WTC11 (cell line): ENCODE data around the gene CIT. TPM values are rescaled to one million over a fixed set of nuclear protein-coding genes. Genes with fewer than 3 reads are reported as not detected.

Experiments
- ATAC-seq: fragments of 200-7000 bp; cut with Tn5 transposase; 2 replicates; pipeline ENCODE4 v1.10.0; 2021; ENCODE audit warnings: mild to moderate bottlenecking, moderate library complexity
- CTCF ChIA-PET: fragments of 300-600 bp; sonication (Branson Sonifier 250); formaldehyde crosslinking; loops from one replicate; lab custom pipeline; 2021; ENCODE audit warnings: antibody characterized with exemption; lab: Charles Lee
- POLR2A ChIA-PET: fragments of 350-600 bp; sonication (Branson Sonifier 250); formaldehyde crosslinking; loops from one replicate; lab custom pipeline; 2021; ENCODE audit warnings: antibody characterized with exemption; lab: Charles Lee
- DNase-seq: peaks from one replicate; pipeline ENCODE4 v3.0.0; 2021; ENCODE audit warnings: low spot score
- H3K27ac Mint-ChIP-seq: 2 replicates; pipeline ENCODE4 v1.8.0; 2021; ENCODE audit warnings: mixed read lengths
- H3K27me3 Mint-ChIP-seq: 2 replicates; pipeline ENCODE4 v1.8.0; 2021; ENCODE audit warnings: low read depth, mild to moderate bottlenecking, moderate library complexity, mixed read lengths
- H3K36me3 Mint-ChIP-seq: 2 replicates; pipeline ENCODE4 v1.8.0; 2021; ENCODE audit warnings: mixed read lengths
- H3K4me1 Mint-ChIP-seq: 2 replicates; pipeline ENCODE4 v1.8.0; 2022; ENCODE audit warnings: mixed read lengths
- H3K4me3 Mint-ChIP-seq: 2 replicates; pipeline ENCODE4 v1.8.0; 2021; ENCODE audit warnings: mild to moderate bottlenecking, moderate library complexity, mixed read lengths
- H3K9me3 Mint-ChIP-seq: 2 replicates; pipeline ENCODE4 v1.8.0; 2021; ENCODE audit warnings: mixed read lengths
- ARID4B ChIP-seq: sonication (generic); formaldehyde crosslinking; IDR thresholded peaks from 2 replicates; pipeline ENCODE4 v1.8.0; 2023; ENCODE audit warnings: missing genetic modification reagents, mild to moderate bottlenecking, borderline replicate concordance
- CBFB ChIP-seq: sonication (generic); formaldehyde crosslinking; IDR thresholded peaks from 2 replicates; pipeline ENCODE4 v1.8.1; 2022; ENCODE audit warnings: mild to moderate bottlenecking, low read depth, missing genetic modification reagents
- E2F1 ChIP-seq: sonication (generic); formaldehyde crosslinking; IDR thresholded peaks from 2 replicates; pipeline ENCODE4 v1.8.0; 2022; ENCODE audit warnings: mild to moderate bottlenecking, missing genetic modification reagents
- FOXK1 ChIP-seq: sonication (generic); formaldehyde crosslinking; IDR thresholded peaks from 2 replicates; pipeline ENCODE4 v1.8.0; 2022; ENCODE audit warnings: mild to moderate bottlenecking, moderate library complexity, missing genetic modification reagents
- HMGXB4 ChIP-seq: sonication (generic); formaldehyde crosslinking; IDR thresholded peaks from 2 replicates; pipeline ENCODE4 v1.8.1; 2023; ENCODE audit warnings: mild to moderate bottlenecking, moderate library complexity, missing genetic modification reagents
- MLX ChIP-seq: sonication (generic); formaldehyde crosslinking; IDR thresholded peaks from 2 replicates; pipeline ENCODE4 v1.8.1; 2023; ENCODE audit warnings: mild to moderate bottlenecking, missing genetic modification reagents, moderate library complexity
- MXD4 ChIP-seq: fragments of 250-450 bp; sonication (Bioruptor Pico); IDR thresholded peaks from 2 replicates; pipeline ENCODE4 v1.8.0; 2021; ENCODE audit warnings: mild to moderate bottlenecking, moderate library complexity, borderline replicate concordance
- NR2C2 ChIP-seq: sonication (generic); formaldehyde crosslinking; IDR thresholded peaks from 2 replicates; pipeline ENCODE4 v1.8.0; 2022; ENCODE audit warnings: mild to moderate bottlenecking, missing genetic modification reagents
- OVOL2 ChIP-seq: fragments of 250-450 bp; sonication (Bioruptor Pico); IDR thresholded peaks from 2 replicates; pipeline ENCODE4 v1.9.0; 2021; ENCODE audit warnings: mild to moderate bottlenecking, borderline replicate concordance
- PREB ChIP-seq: sonication (generic); formaldehyde crosslinking; IDR thresholded peaks from 2 replicates; pipeline ENCODE4 v1.8.1; 2022; ENCODE audit warnings: mild to moderate bottlenecking, missing genetic modification reagents, moderate library complexity, borderline replicate concordance
- PRRX2 ChIP-seq: fragments of 250-450 bp; sonication (Bioruptor Pico); IDR thresholded peaks from 2 replicates; pipeline ENCODE4 v1.8.0; 2021; ENCODE audit warnings: mild to moderate bottlenecking
- RELA ChIP-seq: sonication (generic); formaldehyde crosslinking; IDR thresholded peaks from 2 replicates; pipeline ENCODE4 v1.8.1; 2022; ENCODE audit warnings: missing genetic modification reagents, mild to moderate bottlenecking, borderline replicate concordance
- STAT6 ChIP-seq: sonication (generic); formaldehyde crosslinking; conservative IDR thresholded peaks from 2 replicates; pipeline ENCODE4 v1.8.1; 2023; ENCODE audit warnings: mild to moderate bottlenecking, low read depth, missing genetic modification reagents, moderate library complexity
- TCF7 ChIP-seq: sonication (generic); formaldehyde crosslinking; IDR thresholded peaks from 2 replicates; pipeline ENCODE4 v1.8.0; 2022; ENCODE audit warnings: mild to moderate bottlenecking, low read depth, missing genetic modification reagents, moderate library complexity
- TEAD1 ChIP-seq: sonication (generic); formaldehyde crosslinking; IDR thresholded peaks from 2 replicates; pipeline ENCODE4 v1.8.0; 2022; ENCODE audit warnings: mild to moderate bottlenecking, missing genetic modification reagents
- ZNF121 ChIP-seq: sonication (generic); formaldehyde crosslinking; IDR thresholded peaks from 2 replicates; pipeline ENCODE4 v1.8.0; 2023; ENCODE audit warnings: missing genetic modification reagents
- total RNA-seq: library from RNA; stranded (reverse); gene quantifications from 3 replicates; pipeline ENCODE4 v1.2.3, GENCODE V29; 2021

Gene CIT
- total RNA-seq, 1 experiment from 2014 or later: 65.4 TPM

GRCh38 chr12:119817546-119818343 lies 59.4 kb downstream of the CIT start (continued):
- no peak for TF ChIP-seq ARID4B (CRISPR knock-in tag)

- no peak overlapping the region for H3K27ac Mint-ChIP-seq
- ChIA-PET CTCF (no interaction called here), POLR2A (no interaction called here)
- peaks cover 42% of the 10 kb centered on the region for H3K36me3 Mint-ChIP-seq
- no peak overlapping the region for H3K4me3 Mint-ChIP-seq
- DNase-seq: no peak
- no peaks in the 10 kb centered on the region for H3K27me3 Mint-ChIP-seq
- no peak for ATAC-seq
- no peak for TF ChIP-seq NR2C2 (CRISPR knock-in tag)
- no peak for TF ChIP-seq TCF7 (CRISPR knock-in tag)
- no peak for TF ChIP-seq MXD4 (CRISPR knock-in tag)
- TF ChIP-seq TEAD1 (CRISPR knock-in tag): no peak
- TF ChIP-seq OVOL2: no peak
- TF ChIP-seq E2F1: no peak
- no peak for TF ChIP-seq ZNF121 (CRISPR knock-in tag)
- H3K9me3 Mint-ChIP-seq: peaks cover 24% of the 10 kb centered on the region
- H3K4me1 Mint-ChIP-seq: peaks cover 13% of the 10 kb centered on the region
Measured at GRCh38 chr12:119809023-119809422, 68.1 kb downstream of the CIT start.

- peaks cover 24% of the 10 kb centered on the region for H3K9me3 Mint-ChIP-seq
- H3K27ac Mint-ChIP-seq: no peak overlapping the region
- POLR2A ChIA-PET: no interaction called here
- peaks cover 18% of the 10 kb centered on the region for H3K4me1 Mint-ChIP-seq
- CTCF ChIA-PET: no interaction called here
- no peak overlapping the region for H3K4me3 Mint-ChIP-seq
- no peaks in the 10 kb centered on the region for H3K27me3 Mint-ChIP-seq
- TF ChIP-seq PRRX2 (CRISPR knock-in tag): no peak
- TF ChIP-seq TEAD1 (CRISPR knock-in tag): no peak
- no peak for TF ChIP-seq RELA (CRISPR knock-in tag)
- TF ChIP-seq CBFB (CRISPR knock-in tag): no peak
- no peak for TF ChIP-seq STAT6 (CRISPR knock-in tag)
- TF ChIP-seq FOXK1 (CRISPR knock-in tag): no peak
- TF ChIP-seq HMGXB4 (CRISPR knock-in tag): no peak
- no peak for TF ChIP-seq MLX (CRISPR knock-in tag)
- TF ChIP-seq PREB (CRISPR knock-in tag): no peak
- ATAC-seq (no peak), DNase-seq (no peak)
- H3K36me3 Mint-ChIP-seq: peaks cover 39% of the 10 kb centered on the region
Measured at GRCh38 chr12:119808441-119808840, 68.7 kb downstream of the CIT start.
